ENCODE data around the gene PACS2.
"Not testable (repeated sequence)": the region's sequence is repeated elsewhere in the genome, so short reads cannot be mapped to it uniquely, and the experiment has no call there.

Gene PACS2

DNA sequence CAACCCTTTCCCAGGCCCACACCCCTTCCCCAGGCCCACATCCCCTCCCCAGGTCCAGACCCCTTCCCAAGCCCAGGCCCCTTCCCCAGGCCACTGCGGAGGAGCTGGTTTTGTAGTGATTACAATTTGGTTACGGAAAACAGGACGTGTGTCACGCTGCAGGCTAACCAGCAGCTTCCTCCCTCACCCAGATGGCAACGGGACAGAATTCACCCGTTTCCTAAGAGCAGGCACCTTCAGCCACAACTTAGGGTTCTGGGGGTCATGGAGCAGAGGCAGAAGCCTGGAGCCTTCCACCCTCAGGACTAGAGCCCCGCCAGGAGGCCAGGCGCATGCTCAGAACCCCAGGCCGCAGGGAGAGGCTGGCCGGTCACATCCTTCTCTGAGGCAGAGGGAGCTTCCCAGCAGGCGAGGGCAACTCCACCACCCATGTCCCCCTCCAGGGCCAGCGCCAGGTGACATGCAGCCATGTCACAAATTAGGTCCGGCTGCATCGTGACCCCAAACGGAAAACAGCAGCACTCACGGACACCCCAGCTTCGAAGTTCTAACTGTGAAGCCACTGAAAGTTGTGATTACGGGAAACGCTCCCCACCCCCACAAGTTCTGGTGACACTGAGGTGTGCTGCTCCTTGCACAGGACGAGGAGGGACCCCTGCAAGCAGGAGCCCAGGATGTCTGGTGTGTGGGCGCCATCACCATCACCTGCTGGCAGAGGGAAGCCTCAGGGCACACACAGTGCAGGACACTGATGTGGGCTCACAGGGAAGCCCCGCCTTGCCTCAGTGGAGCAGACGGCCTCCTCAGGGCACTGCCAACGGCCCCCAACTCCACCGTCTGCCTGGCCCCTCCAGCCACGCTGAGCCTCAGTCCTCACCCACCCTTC is 21.5 kb upstream of the PACS2 start (continued):
- TF ChIP-seq, protein P1, sequence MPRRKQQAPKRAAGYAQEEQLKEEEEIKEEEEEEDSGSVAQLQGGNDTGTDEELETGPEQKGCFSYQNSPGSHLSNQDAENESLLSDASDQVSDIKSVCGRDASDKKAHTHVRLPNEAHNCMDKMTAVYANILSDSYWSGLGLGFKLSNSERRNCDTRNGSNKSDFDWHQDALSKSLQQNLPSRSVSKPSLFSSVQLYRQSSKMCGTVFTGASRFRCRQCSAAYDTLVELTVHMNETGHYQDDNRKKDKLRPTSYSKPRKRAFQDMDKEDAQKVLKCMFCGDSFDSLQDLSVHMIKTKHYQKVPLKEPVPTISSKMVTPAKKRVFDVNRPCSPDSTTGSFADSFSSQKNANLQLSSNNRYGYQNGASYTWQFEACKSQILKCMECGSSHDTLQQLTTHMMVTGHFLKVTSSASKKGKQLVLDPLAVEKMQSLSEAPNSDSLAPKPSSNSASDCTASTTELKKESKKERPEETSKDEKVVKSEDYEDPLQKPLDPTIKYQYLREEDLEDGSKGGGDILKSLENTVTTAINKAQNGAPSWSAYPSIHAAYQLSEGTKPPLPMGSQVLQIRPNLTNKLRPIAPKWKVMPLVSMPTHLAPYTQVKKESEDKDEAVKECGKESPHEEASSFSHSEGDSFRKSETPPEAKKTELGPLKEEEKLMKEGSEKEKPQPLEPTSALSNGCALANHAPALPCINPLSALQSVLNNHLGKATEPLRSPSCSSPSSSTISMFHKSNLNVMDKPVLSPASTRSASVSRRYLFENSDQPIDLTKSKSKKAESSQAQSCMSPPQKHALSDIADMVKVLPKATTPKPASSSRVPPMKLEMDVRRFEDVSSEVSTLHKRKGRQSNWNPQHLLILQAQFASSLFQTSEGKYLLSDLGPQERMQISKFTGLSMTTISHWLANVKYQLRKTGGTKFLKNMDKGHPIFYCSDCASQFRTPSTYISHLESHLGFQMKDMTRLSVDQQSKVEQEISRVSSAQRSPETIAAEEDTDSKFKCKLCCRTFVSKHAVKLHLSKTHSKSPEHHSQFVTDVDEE (CRISPR knock-in tag; IDR thresholded peaks at IDR 0.05), result no peak
- no peak for TF ChIP-seq PPARA (CRISPR knock-in tag; IDR thresholded peaks at IDR 0.05; ENCODE audit: borderline replicate concordance)
- TF ChIP-seq ZNF8 (CRISPR knock-in tag; IDR thresholded peaks at IDR 0.05), result no peak
- TF ChIP-seq TCF4 (CRISPR knock-in tag; IDR thresholded peaks at IDR 0.05; ENCODE audit: borderline replicate concordance), result no peak
- TF ChIP-seq, protein P2, sequence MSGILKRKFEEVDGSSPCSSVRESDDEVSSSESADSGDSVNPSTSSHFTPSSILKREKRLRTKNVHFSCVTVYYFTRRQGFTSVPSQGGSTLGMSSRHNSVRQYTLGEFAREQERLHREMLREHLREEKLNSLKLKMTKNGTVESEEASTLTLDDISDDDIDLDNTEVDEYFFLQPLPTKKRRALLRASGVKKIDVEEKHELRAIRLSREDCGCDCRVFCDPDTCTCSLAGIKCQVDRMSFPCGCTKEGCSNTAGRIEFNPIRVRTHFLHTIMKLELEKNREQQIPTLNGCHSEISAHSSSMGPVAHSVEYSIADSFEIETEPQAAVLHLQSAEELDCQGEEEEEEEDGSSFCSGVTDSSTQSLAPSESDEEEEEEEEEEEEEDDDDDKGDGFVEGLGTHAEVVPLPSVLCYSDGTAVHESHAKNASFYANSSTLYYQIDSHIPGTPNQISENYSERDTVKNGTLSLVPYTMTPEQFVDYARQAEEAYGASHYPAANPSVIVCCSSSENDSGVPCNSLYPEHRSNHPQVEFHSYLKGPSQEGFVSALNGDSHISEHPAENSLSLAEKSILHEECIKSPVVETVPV (CRISPR knock-in tag; IDR thresholded peaks at IDR 0.05), result no peak
- TF ChIP-seq ISL1 (CRISPR knock-in tag; IDR thresholded peaks at IDR 0.05), result no peak
- TF ChIP-seq ZFP3 (CRISPR knock-in tag; IDR thresholded peaks at IDR 0.05), result no peak
- TF ChIP-seq ESRRG (CRISPR knock-in tag; IDR thresholded peaks at IDR 0.05), result no peak

DNA sequence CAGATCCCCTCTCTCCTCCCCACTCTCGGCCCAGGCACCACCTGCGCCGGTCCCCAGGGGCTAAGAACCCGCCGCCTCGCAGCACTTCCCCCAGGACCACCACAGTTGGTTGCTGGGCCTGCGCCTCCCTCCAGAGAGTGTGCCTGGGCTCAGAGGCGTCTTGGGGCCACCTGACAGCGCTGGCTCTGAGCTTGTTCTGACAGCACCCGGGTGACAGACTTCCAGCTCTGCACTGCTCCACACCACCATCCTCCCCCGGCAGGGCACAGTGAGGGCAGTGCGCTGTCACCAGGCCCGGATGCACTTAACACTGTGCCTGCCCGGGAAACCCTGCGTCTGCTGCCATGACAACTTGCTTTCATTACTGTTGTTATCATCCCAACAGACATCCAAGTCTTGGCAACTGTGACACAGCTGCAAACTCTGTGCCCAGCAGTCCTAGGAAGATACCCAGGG is 20.4 kb upstream of the PACS2 start:
- peak; percentile 98 for ATAC-seq
- TF ChIP-seq ZFP30 (CRISPR knock-in tag; IDR thresholded peaks at IDR 0.05), result no peak
- TF ChIP-seq TCF4 (CRISPR knock-in tag; IDR thresholded peaks at IDR 0.05; ENCODE audit: borderline replicate concordance), result peak; percentile 45; the same call in 1 of the 2 replicates
- no peak for TF ChIP-seq GLIS3 (CRISPR knock-in tag; IDR thresholded peaks at IDR 0.05)
- TF ChIP-seq, protein P3, sequence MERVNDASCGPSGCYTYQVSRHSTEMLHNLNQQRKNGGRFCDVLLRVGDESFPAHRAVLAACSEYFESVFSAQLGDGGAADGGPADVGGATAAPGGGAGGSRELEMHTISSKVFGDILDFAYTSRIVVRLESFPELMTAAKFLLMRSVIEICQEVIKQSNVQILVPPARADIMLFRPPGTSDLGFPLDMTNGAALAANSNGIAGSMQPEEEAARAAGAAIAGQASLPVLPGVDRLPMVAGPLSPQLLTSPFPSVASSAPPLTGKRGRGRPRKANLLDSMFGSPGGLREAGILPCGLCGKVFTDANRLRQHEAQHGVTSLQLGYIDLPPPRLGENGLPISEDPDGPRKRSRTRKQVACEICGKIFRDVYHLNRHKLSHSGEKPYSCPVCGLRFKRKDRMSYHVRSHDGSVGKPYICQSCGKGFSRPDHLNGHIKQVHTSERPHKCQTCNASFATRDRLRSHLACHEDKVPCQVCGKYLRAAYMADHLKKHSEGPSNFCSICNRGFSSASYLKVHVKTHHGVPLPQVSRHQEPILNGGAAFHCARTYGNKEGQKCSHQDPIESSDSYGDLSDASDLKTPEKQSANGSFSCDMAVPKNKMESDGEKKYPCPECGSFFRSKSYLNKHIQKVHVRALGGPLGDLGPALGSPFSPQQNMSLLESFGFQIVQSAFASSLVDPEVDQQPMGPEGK (CRISPR knock-in tag; IDR thresholded peaks at IDR 0.05; ENCODE audit: borderline replicate concordance), result no peak

DNA sequence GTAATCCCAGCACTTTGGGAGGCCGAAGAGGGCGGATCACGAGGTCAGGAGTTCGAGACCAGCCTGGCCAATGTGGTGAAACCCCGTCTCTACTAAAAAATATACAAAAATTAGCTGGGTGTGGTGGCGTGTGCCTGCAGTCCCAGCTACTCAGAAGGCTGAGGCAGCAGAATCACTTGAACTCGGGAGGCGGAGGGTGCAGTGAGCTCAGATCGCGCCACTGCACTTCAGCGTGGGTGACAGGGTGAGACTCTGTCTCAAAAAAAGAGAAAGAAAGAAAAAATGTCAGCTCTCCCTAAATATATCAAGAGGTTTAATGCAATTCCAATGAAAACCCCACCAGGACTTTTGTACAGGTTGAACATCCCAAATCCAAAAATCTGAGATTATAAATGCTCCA is 17.2 kb upstream of the PACS2 start:
- ATAC-seq, result not testable (repeated sequence)

DNA sequence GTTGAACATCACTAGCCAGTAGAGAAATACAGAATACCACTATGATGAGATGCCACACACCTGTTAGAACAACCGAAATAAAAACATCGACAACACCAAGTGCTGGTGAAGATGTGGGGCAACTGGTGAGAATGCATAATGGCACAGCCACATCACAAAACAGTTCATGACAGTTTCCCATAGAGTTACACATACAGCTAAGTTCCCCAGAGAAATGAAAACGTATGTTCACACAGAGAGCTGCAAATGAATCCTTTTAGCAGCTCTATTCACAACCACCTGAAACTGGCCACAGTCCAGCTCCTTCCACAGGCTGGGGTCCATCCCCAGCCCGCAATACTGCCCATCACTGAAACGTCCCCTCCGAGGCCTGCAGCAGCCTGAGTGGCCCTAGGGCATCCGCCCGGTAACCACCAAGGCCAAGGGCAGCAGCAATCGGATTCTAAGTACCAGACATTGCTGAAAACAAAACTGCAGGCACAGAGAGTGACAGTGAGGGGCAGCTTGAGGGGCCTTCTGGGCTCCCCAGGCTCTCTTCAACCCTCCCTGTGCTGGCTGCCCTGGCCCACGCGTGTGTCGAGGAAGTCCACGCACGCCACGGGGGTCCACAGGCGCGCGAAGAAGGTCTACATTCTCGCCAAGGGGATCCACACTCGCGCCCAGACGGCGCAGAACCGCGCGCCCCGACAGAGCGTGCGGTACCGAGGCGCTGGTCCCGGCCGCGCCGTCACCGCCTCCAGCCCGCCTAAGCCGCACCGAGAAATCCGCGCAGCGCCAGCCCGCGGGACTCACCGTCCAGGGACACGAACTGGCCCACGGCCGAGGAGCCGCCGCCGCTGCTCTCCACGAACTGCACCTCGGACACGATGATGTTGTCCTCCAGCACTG is 14.7 kb upstream of the PACS2 start:
- TF ChIP-seq BACH2 (CRISPR knock-in tag; IDR thresholded peaks at IDR 0.05; ENCODE audit: borderline replicate concordance) (no peak), ZNF565 (CRISPR knock-in tag; conservative IDR thresholded peaks at IDR 0.05; ENCODE audit: low read depth) (no peak), ZFP30 (CRISPR knock-in tag; IDR thresholded peaks at IDR 0.05) (no peak), ZNF70 (CRISPR knock-in tag; IDR thresholded peaks at IDR 0.05) (no peak)
- TF ChIP-seq, protein P3 (CRISPR knock-in tag; IDR thresholded peaks at IDR 0.05; ENCODE audit: borderline replicate concordance), result no peak
- ATAC-seq, result peak; percentile 17

DNA sequence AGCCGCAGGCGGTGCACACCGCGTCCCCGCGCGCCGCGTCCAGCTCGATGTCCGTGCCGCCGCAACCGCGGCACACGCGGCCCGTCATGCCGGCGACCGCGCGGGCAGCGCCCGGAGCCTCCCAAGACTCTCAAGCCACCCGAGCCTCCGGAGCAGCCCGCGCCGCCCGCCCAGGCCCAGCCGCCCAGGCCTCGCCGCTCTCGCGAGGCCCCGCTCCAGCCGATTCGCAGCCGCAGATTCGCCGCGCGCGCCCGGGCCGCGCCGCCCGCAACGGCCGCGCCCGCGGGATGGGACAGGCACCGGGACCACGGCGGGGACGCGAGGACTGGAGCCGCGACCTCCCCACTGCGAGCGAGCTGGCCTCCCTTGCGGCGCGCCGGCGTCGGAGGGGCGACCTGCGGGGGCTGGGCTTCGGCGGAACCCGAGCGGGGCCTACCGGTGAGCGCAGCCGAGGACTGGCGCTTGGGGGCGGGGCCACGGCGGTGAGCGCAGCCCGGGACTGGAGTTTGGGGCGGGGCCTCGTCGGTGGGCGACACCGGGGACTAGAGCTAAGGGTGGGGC is 13.9 kb upstream of the PACS2 start, which contains the start of gene BRF1:
Gene BRF1, minus strand, starts transcription at position 460 of the 561 bp plus-strand sequence. Its CDS starts 372 bp downstream, at position 88.
- peak; percentile 95 for ATAC-seq
- TF ChIP-seq CSDC2 (CRISPR knock-in tag; IDR thresholded peaks at IDR 0.05), result no peak
- TF ChIP-seq, protein P1 (CRISPR knock-in tag; IDR thresholded peaks at IDR 0.05), result no peak
- no peak for TF ChIP-seq ZC3H10 (CRISPR knock-in tag; IDR thresholded peaks at IDR 0.05)
- TF ChIP-seq ZNF565 (CRISPR knock-in tag; conservative IDR thresholded peaks at IDR 0.05; ENCODE audit: low read depth), result no peak
- TF ChIP-seq, protein P4, sequence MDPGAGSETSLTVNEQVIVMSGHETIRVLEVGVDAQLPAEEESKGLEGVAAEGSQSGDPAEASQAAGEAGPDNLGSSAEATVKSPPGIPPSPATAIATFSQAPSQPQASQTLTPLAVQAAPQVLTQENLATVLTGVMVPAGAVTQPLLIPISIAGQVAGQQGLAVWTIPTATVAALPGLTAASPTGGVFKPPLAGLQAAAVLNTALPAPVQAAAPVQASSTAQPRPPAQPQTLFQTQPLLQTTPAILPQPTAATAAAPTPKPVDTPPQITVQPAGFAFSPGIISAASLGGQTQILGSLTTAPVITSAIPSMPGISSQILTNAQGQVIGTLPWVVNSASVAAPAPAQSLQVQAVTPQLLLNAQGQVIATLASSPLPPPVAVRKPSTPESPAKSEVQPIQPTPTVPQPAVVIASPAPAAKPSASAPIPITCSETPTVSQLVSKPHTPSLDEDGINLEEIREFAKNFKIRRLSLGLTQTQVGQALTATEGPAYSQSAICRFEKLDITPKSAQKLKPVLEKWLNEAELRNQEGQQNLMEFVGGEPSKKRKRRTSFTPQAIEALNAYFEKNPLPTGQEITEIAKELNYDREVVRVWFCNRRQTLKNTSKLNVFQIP (CRISPR knock-in tag; IDR thresholded peaks at IDR 0.05; ENCODE audit: borderline replicate concordance, low read depth), result no peak
- TF ChIP-seq ARNTL (CRISPR knock-in tag; IDR thresholded peaks at IDR 0.05; ENCODE audit: borderline replicate concordance, low read depth), result no peak
- no peak for TF ChIP-seq PPARA (CRISPR knock-in tag; IDR thresholded peaks at IDR 0.05; ENCODE audit: borderline replicate concordance)
